Renal cortex interstitium (tissue), 11 donors: Measurements from ENCODE around the gene ARHGAP26. TPM values are rescaled to one million over a fixed set of nuclear protein-coding genes. Genes with fewer than 3 reads are reported as not detected.

Experiments
- DNase-seq, 11 donors: peaks; one replicate each; pipeline ENCODE4 v3.0.0-alpha.2; 2013; ENCODE audit warnings: low read depth in 9 of 11, low spot score in 4 of 11; ENCODE audit errors: extremely low read depth in 1 of 11
- polyA plus RNA-seq, 3 donors: library from polyadenylated mRNA; unstranded; fragments of 120-200 nt; gene quantifications; one replicate each; pipeline ENCODE4 v1.2.1, GENCODE V29; 2013; ENCODE audit not compliant: insufficient read length in 3 of 3

ARHGAP26 gene
- polyA plus RNA-seq, 3 donors, result 10.7 to 13.7 (median 10.9) TPM

- DNase-seq, result no peak
Observed at GRCh38 chr5:143182106-143182505, 411.9 kb downstream of the ARHGAP26 start.

GRCh38 chr5:143182901-143183820, 413.0 kb downstream of the ARHGAP26 start:
- DNase-seq, result no peak

- DNase-seq, result no peak
Observed at GRCh38 chr5:143183989-143184388, 413.8 kb downstream of the ARHGAP26 start.

GRCh38 chr5:143186623-143187022, 416.4 kb downstream of the ARHGAP26 start:
- DNase-seq, result no peak

GRCh38 chr5:143187495-143187894, 417.3 kb downstream of the ARHGAP26 start:
- no peak for DNase-seq

- no peak for DNase-seq
Observed at GRCh38 chr5:143188083-143188482, 417.9 kb downstream of the ARHGAP26 start.

GRCh38 chr5:143188692-143189091, 418.5 kb downstream of the ARHGAP26 start:
- no peak for DNase-seq

- no peak for DNase-seq
Observed at GRCh38 chr5:143190260-143190810, 420.2 kb downstream of the ARHGAP26 start.

- DNase-seq, result no peak
Observed at GRCh38 chr5:143191720-143192119, 421.5 kb downstream of the ARHGAP26 start.

- no peak for DNase-seq
Observed at GRCh38 chr5:143192191-143192900, 422.2 kb downstream of the ARHGAP26 start.

GRCh38 chr5:143194206-143194605, 424.0 kb downstream of the ARHGAP26 start:
- DNase-seq, result no peak

GRCh38 chr5:143194713-143195112, 424.5 kb downstream of the ARHGAP26 start:
- DNase-seq, result no peak

- DNase-seq, result no peak
Observed at GRCh38 chr5:143195491-143195890, 425.3 kb downstream of the ARHGAP26 start.

- no peak for DNase-seq
Observed at GRCh38 chr5:143196601-143197259, 426.6 kb downstream of the ARHGAP26 start.

GRCh38 chr5:143197260-143197656, 427.1 kb downstream of the ARHGAP26 start:
- no peak for DNase-seq

- DNase-seq, result no peak
Observed at GRCh38 chr5:143198332-143198731, 428.2 kb downstream of the ARHGAP26 start.

GRCh38 chr5:143199161-143199560, 429.0 kb downstream of the ARHGAP26 start:
- no peak for DNase-seq

- no peak for DNase-seq
Observed at GRCh38 chr5:143199843-143200242, 429.7 kb downstream of the ARHGAP26 start.

- DNase-seq, result no peak
Observed at GRCh38 chr5:143200781-143201398, 430.7 kb downstream of the ARHGAP26 start.
